ENCODE results near the gene RBM12.

RBM12 gene

DNA sequence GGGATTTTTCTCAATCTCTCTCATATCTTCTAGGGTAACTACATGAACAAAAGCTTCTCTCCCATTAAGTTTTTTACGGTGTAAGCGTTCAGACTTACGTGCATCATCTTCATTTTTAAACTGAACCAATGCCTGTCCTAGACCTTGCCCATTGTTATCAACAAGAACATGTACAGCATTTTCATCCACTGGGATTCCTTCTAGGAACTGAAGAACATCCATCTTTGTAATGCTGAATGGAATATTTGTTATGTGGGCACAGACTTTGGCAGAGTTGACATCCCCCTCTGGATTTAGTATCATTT, 11.3 kb downstream of the RBM12 start:
- no peak for DNase-seq

DNA sequence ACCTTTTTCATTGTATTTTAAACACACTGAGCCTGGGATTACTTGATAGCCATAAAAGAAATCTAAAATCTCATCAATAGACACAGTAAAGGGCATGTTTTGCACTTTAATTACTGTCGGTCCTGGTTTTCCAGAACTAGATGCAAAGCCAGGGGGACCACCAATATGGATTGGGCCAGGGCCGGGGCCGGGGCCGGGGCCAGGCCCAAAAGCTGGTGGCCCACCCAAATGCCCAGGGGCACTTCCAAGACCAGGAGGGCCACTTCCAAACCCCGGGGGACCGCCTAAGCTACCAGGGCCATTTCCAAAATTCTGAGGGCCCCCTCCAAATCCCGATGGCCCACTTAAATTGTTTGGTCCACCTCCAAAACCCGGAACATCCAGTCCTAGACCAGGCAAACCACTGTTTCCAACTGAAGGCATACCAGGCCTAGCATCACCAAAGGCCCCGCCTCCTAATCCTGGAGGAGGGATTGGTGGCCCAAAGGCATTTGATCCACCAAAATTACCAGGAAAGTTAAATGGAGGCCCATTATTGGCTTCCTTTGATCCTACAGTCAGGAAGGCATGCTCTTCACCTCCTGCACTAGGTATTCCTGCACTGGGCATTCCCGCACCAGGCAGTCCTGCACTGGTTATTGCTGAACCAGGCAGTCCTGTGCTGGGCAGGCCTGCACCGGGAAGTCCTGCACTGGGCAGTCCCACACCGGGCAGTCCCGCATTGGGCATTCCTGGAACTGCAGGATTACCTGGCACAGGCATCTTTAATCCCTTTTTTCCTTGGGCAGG, 11.9 kb downstream of the RBM12 start:
- DNase-seq = no peak

DNA sequence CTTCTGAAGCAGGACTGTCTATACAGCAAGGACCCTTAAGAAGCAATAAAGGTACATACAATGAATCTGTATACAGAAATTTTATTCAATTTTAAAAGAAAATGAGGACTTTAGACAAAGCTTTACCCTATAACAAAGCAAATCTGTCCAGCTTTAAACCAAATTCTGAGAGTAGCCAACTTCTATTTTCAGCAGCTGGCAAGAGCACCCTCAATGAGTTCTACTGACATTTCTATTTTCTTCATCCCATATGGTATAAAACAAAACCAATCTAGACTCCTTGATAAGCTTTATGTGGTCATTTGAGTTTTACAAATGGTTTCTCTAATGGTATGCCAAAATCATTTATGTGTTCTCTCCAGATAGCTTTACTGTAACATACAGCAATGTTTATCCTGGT, 12.7 kb downstream of the RBM12 start:
- DNase-seq = no peak

- DNase-seq = no peak
Measured at GRCh38 chr20:35650632-35651031, 14.1 kb downstream of the RBM12 start.

GRCh38 chr20:35648836-35649235, 15.9 kb downstream of the RBM12 start:
- DNase-seq = no peak

DNA sequence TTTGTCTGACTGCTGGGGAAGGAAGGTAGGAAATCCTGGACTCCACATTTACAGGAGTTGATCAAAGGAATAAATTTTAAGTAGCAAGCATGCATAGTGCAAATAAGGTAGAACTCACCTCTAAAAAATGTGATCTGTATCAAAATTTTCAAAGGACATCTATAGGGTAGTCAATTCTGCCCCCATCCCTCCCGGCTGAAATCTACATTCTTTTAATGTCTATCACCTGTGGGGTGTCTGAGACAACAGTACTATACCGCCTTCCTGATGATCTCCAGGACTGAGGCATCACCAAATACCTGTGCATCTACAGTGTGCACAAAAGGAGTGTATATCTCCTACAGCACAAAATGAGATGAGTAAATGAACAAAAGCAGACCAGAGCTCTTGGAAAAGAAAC, 19.9 kb downstream of the RBM12 start:
- no peak for DNase-seq

DNA sequence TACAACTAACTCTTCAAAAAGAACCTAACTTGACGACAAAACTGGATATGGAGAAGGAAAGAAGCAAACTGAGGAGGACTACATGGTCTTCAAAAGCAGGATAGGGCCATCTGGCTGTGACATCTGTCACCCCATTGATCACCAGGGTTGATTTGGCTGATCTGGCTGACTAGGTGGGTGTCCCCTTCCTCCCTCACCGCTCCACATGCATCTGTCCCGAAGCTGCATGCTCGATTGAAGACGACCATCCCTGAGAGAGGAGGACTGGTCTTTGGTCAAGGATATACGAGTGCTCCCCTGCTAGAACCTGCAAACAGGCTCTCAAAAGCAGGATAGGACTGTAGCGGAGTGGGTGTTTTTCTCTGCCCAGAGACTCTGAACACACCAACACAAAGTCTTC, 21.7 kb downstream of the RBM12 start:
- no peak for DNase-seq

GRCh38 chr20:35641743-35642142, 23.0 kb downstream of the RBM12 start:
- no peak for DNase-seq

GRCh38 chr20:35640724-35641123, 24.0 kb downstream of the RBM12 start:
- DNase-seq = no peak

DNA sequence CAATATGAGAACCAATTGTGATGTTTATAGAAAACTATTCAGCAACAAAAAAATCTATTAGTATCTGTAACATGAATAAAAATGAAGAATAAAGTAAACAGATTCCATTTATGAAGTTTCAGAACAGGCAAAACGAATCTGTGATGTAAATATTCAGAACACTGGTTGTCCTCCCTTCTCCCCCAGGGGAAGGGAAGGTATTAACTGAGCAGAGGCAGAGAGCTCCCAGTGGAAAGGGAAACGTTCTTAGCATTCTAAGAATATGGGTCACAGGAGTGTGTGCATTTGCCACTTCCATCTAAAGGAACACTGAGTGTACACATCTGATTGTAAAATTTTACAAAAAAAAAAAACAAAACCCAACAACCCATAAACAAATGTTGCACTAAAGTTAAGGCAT, 25.9 kb downstream of the RBM12 start:
- DNase-seq = no peak

GRCh38 chr20:35637276-35637675, 27.4 kb downstream of the RBM12 start:
- no peak for DNase-seq

DNA sequence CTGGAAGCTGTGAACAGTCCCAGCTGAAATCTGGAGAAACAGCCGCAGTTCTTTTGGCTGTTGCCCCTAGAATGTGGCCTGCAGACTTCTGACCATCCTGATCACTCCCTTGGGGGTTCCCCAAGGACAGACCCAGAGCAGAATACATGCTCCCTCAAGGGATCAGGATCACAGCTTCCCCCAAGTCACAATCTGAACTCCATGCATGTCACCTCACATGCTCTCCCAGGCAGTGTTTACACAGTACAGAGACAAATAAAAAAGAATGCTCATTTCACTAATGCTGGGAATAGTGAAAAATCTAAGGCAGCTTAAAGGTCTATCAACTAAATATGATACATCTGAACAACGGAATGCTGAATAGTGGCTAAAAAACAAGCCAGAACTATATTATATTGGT, 28.6 kb downstream of the RBM12 start:
- DNase-seq = no peak

DNA sequence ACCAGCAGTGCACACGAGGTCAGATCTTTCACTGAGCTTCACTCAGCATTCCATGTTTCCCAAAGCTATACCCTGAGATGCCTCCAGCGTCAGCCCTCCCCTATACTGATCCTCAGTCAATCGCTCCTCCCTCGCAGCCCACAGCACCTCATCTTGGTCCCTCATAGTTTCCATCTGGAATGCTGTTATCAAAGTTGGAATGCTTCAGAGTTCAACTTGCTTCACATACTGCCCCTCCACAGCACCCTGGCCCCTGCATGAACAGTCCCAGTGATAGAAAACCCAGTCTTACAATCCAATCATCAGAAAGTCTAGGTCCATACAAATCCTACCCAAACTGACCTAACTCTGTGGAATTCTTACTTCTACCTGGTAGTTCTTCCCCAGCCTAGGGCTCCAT, 29.0 kb downstream of the RBM12 start:
- DNase-seq = no peak

GRCh38 chr20:35632539-35633115, 32.1 kb downstream of the RBM12 start:
- no peak for DNase-seq

- DNase-seq = no peak
Measured at GRCh38 chr20:35630636-35631035, 34.1 kb downstream of the RBM12 start.

DNA sequence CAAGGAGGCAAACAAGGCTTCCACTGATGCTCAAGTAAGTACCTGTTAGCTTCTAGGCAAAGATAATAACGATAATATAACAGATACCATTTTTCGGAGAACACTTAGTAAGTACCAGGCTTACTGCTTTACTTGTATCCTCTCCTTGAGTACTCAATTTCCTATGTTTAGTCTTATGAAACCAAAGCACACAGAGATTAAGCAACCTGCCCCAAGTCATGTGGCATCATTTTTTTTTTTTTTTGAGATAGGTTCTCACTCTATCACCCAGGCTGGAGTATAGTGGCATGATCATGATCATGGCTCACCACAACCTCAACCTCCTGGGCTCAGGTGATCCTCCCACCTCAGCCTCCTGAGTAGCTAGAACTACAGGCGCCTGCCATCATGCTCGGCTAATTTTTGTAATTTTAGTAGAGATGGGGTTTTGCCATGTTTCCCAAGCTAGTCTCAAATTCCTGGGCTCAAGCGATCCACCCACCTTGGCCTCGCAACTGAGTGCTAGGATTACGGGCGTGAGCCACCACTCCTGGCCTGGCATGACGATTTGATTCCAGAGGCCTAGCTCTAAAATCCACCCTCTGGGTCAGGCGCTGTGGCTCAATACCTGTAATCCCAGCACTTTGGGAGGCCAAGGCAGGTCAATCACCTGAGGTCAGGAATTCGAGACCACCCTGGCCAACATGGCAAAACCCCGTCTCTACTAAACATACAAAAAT, 35.1 kb downstream of the RBM12 start:
- no peak for DNase-seq

GRCh38 chr20:35627121-35627520, 37.6 kb downstream of the RBM12 start:
- no peak for DNase-seq

- DNase-seq = no peak
Measured at GRCh38 chr20:35626386-35627001, 38.2 kb downstream of the RBM12 start.

GRCh38 chr20:35625584-35626385, 38.9 kb downstream of the RBM12 start:
- no peak for DNase-seq

GRCh38 chr20:35621560-35621946, 43.1 kb downstream of the RBM12 start:
- DNase-seq = no peak

GRCh38 chr20:35620818-35621559, 43.7 kb downstream of the RBM12 start:
- DNase-seq = no peak
